GM18868 (cell line): Measurements from ENCODE around the gene RNF166.

ENCODE experiments used
- ATAC-seq: cut with Tn5 transposase; IDR thresholded peaks from one replicate; pipeline ENCODE4 v1.9.1; 2021; ENCODE audit warnings: mild to moderate bottlenecking, moderate library complexity; ENCODE audit not compliant: unreplicated experiment

Gene RNF166

GRCh38 chr16:88655053-88655732 lies 51.0 kb downstream of the RNF166 start:
- no peak for ATAC-seq

GRCh38 chr16:88654363-88655052 lies 51.7 kb downstream of the RNF166 start:
- ATAC-seq = no peak

- no peak for ATAC-seq
These were observed 52.4 kb downstream of the RNF166 start for GRCh38 chr16:88653596-88654362.

- no peak for ATAC-seq
These were observed 53.1 kb downstream of the RNF166 start for GRCh38 chr16:88653101-88653500.

GRCh38 chr16:88652762-88653063 lies 53.5 kb downstream of the RNF166 start:
- no peak for ATAC-seq

GRCh38 chr16:88651989-88652761 lies 54.0 kb downstream of the RNF166 start:
- ATAC-seq = no peak

- peak; percentile 79 for ATAC-seq
These were observed 54.8 kb downstream of the RNF166 start for GRCh38 chr16:88651276-88651988.

GRCh38 chr16:88650749-88651275 lies 55.4 kb downstream of the RNF166 start, which contains the start of gene CYBA:
Gene CYBA, minus strand, starts transcription at chr16:88651053. Its CDS starts 40 bp downstream, at chr16:88651013.
- peak; percentile 74 for ATAC-seq

GRCh38 chr16:88649924-88650748 lies 56.1 kb downstream of the RNF166 start:
- ATAC-seq = no peak

GRCh38 chr16:88649195-88649923 lies 56.8 kb downstream of the RNF166 start:
- no peak for ATAC-seq

- ATAC-seq = no peak
These were observed 58.8 kb downstream of the RNF166 start for GRCh38 chr16:88647178-88648070.
